NCI-H2029 (cell line): Measurements from ENCODE around the gene SSTR3.
"Not testable (repeated sequence)": the region's sequence is repeated elsewhere in the genome, so short reads cannot be mapped to it uniquely, and the experiment has no call there.

Source experiments
- DNase-seq: peaks from one replicate; lab custom pipeline; 2025; lab: John Stamatoyannopoulos, UW

The SSTR3 gene

GRCh38 chr22:37212174-37212906 lies at the start of gene SSTR3:
Gene SSTR3, minus strand, starts transcription at chr22:37212477. Its CDS starts 4,674 bp downstream, at chr22:37207803.
- no peak for DNase-seq

- no peak for DNase-seq
These were observed 48.6 kb upstream of the SSTR3 start for GRCh38 chr22:37260901-37261336.

GRCh38 chr22:37260155-37260795 lies 48.0 kb upstream of the SSTR3 start:
- DNase-seq: no peak

DNA sequence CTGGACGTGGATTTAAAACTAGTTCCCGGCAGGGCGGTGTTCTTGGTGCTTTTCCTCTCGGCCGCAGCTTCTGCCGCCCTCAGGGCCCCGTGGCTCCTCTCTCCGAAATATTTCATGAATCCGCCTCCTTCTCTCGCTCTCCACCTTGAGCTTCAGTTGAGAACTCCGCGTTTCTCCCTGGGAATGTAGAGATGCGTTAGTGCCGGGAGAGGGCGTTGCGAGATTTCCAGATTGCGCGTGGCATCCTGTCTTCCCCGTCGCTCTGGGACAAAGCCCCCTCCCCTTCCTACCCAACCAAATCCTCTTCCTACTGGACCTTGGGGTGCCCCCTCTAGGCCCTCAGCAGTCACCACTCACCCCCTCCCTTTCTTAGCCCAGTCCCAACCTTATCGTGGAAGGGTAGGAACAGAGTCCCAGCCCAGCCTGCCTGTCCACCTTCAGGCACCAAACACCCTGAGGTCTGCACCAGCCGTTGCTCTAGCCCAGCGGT lies 47.3 kb upstream of the SSTR3 start:
- no peak for DNase-seq

- DNase-seq: no peak
These were observed 46.6 kb upstream of the SSTR3 start for GRCh38 chr22:37258753-37259401.

DNA sequence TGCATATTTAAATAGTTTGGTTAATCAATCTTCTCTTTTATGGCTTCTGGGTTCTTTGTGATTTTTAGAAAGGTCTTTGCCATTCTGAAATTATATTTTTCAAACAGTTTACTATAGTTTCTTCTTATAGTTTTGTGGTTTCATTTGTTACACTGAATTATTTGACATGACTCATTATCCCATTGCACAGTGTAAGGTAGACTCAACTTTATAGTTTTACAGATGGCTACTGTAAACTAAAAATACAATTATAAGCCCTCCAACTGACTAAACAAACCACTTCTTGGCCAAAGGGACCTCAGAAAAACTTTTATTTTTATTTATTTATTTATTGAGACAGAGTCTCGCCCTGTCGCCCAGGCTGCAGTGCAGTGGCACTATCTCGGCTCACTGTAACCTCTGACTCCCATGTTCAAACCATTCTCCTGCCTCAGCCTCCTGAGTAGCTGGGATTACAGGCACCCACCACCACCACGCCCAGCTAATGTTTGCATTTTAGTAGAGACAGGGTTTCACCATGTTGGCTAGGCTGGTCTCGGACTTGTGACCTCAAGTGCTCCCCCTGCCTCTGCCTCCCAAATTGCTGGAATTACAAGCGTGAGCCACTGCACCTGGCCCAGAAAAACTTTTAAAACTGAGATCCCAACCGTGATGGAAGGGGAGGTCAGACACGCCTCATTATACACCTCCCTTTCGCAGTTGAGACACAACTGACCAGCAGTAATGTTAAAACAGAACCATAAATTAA lies 45.9 kb upstream of the SSTR3 start:
- DNase-seq: no peak

- DNase-seq: no peak
These were observed 43.9 kb upstream of the SSTR3 start for GRCh38 chr22:37256075-37256726.

GRCh38 chr22:37255558-37256006 lies 43.3 kb upstream of the SSTR3 start:
- DNase-seq: no peak

GRCh38 chr22:37254867-37255233 lies 42.6 kb upstream of the SSTR3 start:
- DNase-seq: no peak

- no peak for DNase-seq
These were observed 42.1 kb upstream of the SSTR3 start for GRCh38 chr22:37254209-37254866.

- no peak for DNase-seq
These were observed 40.9 kb upstream of the SSTR3 start for GRCh38 chr22:37253126-37253660.

- DNase-seq: not testable (repeated sequence)
These were observed 39.6 kb upstream of the SSTR3 start for GRCh38 chr22:37251836-37252235.

DNA sequence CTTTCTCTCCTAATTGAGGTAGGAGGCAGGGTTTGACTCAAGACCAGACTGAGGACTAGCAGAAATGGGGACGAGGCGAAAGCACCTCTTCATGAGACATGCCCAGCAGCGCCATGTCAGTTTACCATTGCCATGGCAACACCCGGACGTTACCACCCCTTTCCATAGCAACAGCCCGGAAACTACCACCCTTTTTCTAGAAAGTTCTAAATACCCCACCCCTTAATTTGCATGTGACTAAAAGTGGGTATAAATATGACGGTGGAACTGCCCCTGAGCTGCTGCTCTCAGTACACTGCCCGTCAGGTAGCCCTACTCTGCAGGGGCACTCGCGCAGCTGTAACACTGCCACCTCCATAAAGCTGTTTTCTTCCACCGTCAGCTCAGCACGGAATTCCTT lies 37.7 kb upstream of the SSTR3 start:
- no peak for DNase-seq

DNA sequence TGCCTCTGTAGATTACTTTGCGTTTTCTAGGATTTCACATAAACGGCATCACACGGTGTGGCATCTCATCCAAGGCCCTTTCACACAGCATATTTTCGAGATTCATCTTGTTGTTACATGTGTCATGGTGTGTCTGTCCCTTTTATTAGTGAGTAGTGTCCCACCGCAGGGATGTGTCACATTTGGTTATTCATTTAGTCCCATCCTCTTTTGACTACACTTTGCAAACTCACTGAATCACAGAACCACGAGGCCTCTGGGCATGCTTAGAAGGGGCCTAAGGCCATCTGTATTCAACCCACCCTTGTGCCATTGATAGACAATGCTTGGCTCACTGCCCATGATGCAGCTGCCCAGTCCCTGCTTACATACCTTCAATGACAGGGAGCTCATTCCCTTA lies 36.0 kb upstream of the SSTR3 start:
- DNase-seq: no peak

DNA sequence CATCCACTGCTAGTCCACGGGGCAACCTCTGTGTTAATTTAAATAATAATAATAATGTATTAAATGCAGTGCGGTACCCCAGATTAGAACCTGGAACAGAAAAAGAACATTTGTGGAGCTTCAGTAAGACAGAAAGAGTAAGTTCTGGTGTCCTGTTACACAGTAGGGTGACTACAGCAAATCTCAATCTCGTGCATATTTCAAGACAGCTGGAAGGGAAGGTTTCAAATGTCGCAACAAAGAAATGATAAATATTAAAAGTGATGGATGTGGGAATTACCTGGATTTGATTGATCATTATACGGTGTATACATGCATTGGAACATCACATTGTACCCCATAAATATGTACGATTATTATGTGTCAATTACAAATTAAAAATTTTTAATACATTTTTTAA lies 33.5 kb upstream of the SSTR3 start:
- no peak for DNase-seq

DNA sequence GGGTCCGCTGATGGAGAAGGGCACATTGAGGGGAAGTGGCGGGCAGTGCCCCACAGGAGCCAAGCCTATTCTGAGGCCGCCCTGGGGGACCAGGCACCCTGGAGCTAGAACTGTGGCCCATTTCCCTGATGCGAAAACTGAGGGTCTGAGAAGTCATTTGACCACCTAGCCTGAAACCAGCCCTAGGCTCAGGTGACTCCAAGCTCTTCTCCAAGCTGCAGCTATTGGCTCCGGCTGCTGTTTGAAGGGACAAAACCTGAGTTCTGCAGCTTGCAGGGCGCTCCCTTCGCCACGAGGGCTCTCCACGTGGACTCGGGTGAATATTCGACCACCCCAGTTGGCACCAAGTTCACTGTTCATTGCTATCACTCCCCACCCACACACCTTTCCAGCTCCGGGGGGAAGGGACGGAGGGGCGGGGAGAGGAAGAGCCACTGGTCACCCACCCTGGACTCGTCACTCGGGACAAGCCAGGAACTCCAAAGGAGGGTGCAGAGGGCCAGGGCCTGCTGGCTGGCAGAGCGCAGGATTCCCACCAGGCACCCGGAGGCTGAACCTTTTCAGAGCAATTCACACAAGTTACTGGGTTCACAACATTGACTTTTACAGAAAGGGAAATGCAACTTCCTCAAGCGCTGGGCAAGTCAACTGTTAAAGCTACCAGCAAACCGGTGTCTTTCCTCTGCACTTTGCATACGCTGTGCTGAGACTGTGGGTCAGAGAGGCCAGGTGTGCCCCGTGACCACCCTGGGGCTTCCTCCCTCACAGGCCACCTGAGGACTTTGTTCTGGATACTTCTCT lies 32.8 kb upstream of the SSTR3 start:
- DNase-seq: no peak

DNA sequence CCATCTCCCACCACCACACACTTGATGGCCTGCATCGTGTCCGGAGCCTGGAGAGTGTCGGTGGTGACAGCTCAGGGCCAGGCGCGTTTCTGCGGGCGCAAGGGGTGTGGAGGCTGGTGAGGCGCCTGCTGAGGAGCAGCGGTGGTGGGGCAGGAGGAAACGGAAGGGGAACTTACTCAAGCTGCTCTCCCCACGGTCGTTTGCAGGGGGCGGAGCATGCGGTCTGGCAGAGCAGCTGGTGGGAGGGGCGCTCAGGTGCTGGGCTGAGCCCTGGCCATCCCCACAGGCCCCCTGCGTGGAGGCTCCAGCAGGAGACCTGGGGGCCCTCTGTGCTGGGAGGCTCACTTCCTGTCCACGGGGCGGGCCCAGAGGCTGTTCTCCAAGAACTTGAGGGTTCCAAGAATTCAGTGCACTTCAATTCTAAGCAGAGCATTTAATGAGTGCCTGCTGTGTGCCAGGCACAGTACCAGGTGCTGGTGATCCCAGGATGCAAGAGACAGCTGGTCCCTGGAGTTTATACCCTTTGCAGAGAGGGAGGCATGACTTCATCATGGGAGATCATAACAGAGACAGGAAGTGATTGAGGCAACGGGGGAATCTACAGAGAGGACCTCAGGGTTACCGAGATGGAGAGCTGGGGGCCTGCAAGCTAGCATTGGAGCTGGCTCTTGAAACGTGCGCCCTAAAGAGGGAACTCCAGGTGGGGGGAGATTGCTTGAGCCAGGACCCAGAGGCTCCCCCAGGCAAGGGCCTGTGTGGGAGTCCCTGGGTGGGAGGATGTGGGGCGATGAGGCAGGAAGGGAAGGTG lies 32.0 kb upstream of the SSTR3 start, which contains the start of gene RAC2:
Gene RAC2 (minus strand): TSS at position 156 of the 808 bp plus-strand sequence. CDS start 121 bp downstream, at position 35.
- no peak for DNase-seq

GRCh38 chr22:37243402-37244113 lies 31.3 kb upstream of the SSTR3 start:
- DNase-seq: no peak
